Peyer's patch (tissue), 4 donors: Measurements from ENCODE around the gene TRIM6. TPM values are rescaled to one million over a fixed set of nuclear protein-coding genes. Genes with fewer than 3 reads are reported as not detected.
"Not testable (repeated sequence)": the region's sequence is repeated elsewhere in the genome, so short reads cannot be mapped to it uniquely, and the experiment has no call there.

ENCODE experiments used
- DNase-seq, 3 donors: peaks; one replicate each; pipeline ENCODE4 v3.0.0-alpha.2; 2017 to 2019
- H3K27ac ChIP-seq, 4 donors: fragments of 200-600 bp; sonication (generic); one replicate each; pipeline ENCODE4 v1.5.1; 2016 to 2019
- H3K27me3 ChIP-seq, 2 donors: fragments of 200-600 bp; sonication (generic); one replicate each; pipeline ENCODE4 v1.5.1; 2019
- H3K36me3 ChIP-seq, 3 donors: fragments of 200-600 bp; sonication (generic); one replicate each; pipeline ENCODE4 v1.5.1; 2016 to 2019
- H3K4me1 ChIP-seq, 4 donors: fragments of 200-600 bp; sonication (generic); one replicate each; pipeline ENCODE4 v1.5.1; 2016 to 2019
- H3K4me3 ChIP-seq, 4 donors: fragments of 200-600 bp; sonication (generic); 1 replicate in 3 of 4; 2 replicates in 1 of 4; pipeline ENCODE4 v1.5.1; 2016 to 2019; ENCODE audit warnings: mild to moderate bottlenecking in 1 of 4
- H3K9me3 ChIP-seq, 4 donors: fragments of 200-600 bp; sonication (generic); one replicate each; pipeline ENCODE4 v1.5.1; 2016 to 2019; ENCODE audit warnings: mild to moderate bottlenecking in 1 of 4
- CTCF ChIP-seq, 6 experiments: fragments of 450-650 bp in 4 of 6; fragments of 200-600 bp in 2 of 6; sonication (generic) in 1 of 6; IDR thresholded peaks; one replicate each; pipeline ENCODE4 v1.5.1; 2017 to 2019; ENCODE audit warnings: antibody characterized with exemption in 6 of 6, mild to moderate bottlenecking in 3 of 6, moderate library complexity in 1 of 6
- POLR2A ChIP-seq, 2 donors: fragments of 450-650 bp; IDR thresholded peaks; one replicate each; pipeline ENCODE4 v1.5.1; 2017; ENCODE audit warnings: antibody characterized with exemption in 2 of 2, mild to moderate bottlenecking in 2 of 2, moderate library complexity in 2 of 2
- total RNA-seq, 4 donors: library from RNA; depleted of rRNA; stranded (reverse); fragments of >200 nt; gene quantifications; one replicate each; pipeline ENCODE4 v1.1.0, GENCODE V29; 2016

The TRIM6 gene
- total RNA-seq, 4 donors from 2014 or later = 0.53 to 3.3 (median 1.3) TPM

- Histone ChIP-seq H3K4me3 (no peak overlapping the region), H3K27ac (no peak overlapping the region), H3K27me3 (no peaks in the 10 kb centered on the region), H3K4me1 (no peaks in the 10 kb centered on the region), H3K9me3 (no peaks in the 10 kb centered on the region), H3K36me3 (no peaks in the 10 kb centered on the region)
- no peak for DNase-seq
- TF ChIP-seq CTCF (IDR thresholded peaks at IDR 0.05) (no peak), POLR2A (IDR thresholded peaks at IDR 0.05) (no peak)
Observed at GRCh38 chr11:5577101-5577500, 19.3 kb upstream of the TRIM6 start.

- H3K4me1 ChIP-seq = no peaks in the 10 kb centered on the region
Observed at GRCh38 chr11:5580577-5580976, 15.9 kb upstream of the TRIM6 start, which contains the start of gene OR52B6. OR52B6 (plus strand) TSS chr11:5580877; CDS start chr11:5580877, 0 bp downstream.

GRCh38 chr11:5581014-5581413 is 15.4 kb upstream of the TRIM6 start:
- Histone ChIP-seq H3K36me3 (no peaks in the 10 kb centered on the region), H3K4me3 (no peak overlapping the region), H3K4me1 (no peaks in the 10 kb centered on the region), H3K9me3 (no peaks in the 10 kb centered on the region), H3K27me3 (no peaks in the 10 kb centered on the region), H3K27ac (no peak overlapping the region)
- no peak for DNase-seq
- TF ChIP-seq POLR2A (IDR thresholded peaks at IDR 0.05) (no peak), CTCF (IDR thresholded peaks at IDR 0.05) (no peak)

More at GRCh38 chr11:5580577-5580976, 15.9 kb upstream of the TRIM6 start, which contains the start of gene OR52B6:
- no peak for DNase-seq
- no peak within 1 kb of the TSS for H3K27ac ChIP-seq
- no peak for TF ChIP-seq POLR2A (IDR thresholded peaks at IDR 0.05)
- no peak for TF ChIP-seq CTCF (IDR thresholded peaks at IDR 0.05)
- no peaks in the 10 kb centered on the region for H3K9me3 ChIP-seq
- no peak within 1 kb of the TSS for H3K4me3 ChIP-seq
- no peaks in the 10 kb centered on the region for H3K27me3 ChIP-seq
- H3K36me3 ChIP-seq = no peaks in the 10 kb centered on the region

GRCh38 chr11:5584458-5584857 is 12.0 kb upstream of the TRIM6 start:
- H3K4me1 ChIP-seq, H3K27me3 ChIP-seq, H3K27ac ChIP-seq, H3K4me3 ChIP-seq, H3K9me3 ChIP-seq, DNase-seq, H3K36me3 ChIP-seq: not testable (repeated sequence)

- not testable (repeated sequence) for H3K36me3 ChIP-seq, H3K4me1 ChIP-seq, H3K9me3 ChIP-seq, DNase-seq, H3K27ac ChIP-seq, H3K4me3 ChIP-seq, H3K27me3 ChIP-seq
Observed at GRCh38 chr11:5589906-5590305, 6.5 kb upstream of the TRIM6 start.

GRCh38 chr11:5591613-5592012 is 4.8 kb upstream of the TRIM6 start:
- Histone ChIP-seq H3K9me3 (no peaks in the 10 kb centered on the region), H3K36me3 (no peaks in the 10 kb centered on the region), H3K4me1 (no peaks in the 10 kb centered on the region), H3K27me3 (no peaks in the 10 kb centered on the region), H3K27ac (no peak overlapping the region), H3K4me3 (no peak overlapping the region)
- DNase-seq = no peak
- no peak for TF ChIP-seq CTCF (IDR thresholded peaks at IDR 0.05)
- no peak for TF ChIP-seq POLR2A (IDR thresholded peaks at IDR 0.05)

GRCh38 chr11:5592615-5593014 is 3.8 kb upstream of the TRIM6 start:
- TF ChIP-seq CTCF (IDR thresholded peaks at IDR 0.05) = no peak
- no peak for TF ChIP-seq POLR2A (IDR thresholded peaks at IDR 0.05)
- Histone ChIP-seq H3K4me1 (peaks cover 0 to 9% (median 0%) of the 10 kb centered on the region in 4 donors), H3K27ac (no peak overlapping the region), H3K36me3 (no peaks in the 10 kb centered on the region), H3K4me3 (no peak overlapping the region), H3K27me3 (no peaks in the 10 kb centered on the region), H3K9me3 (no peaks in the 10 kb centered on the region)
- DNase-seq = no peak
